Measurements from ENCODE around the gene VPS13A. TPM values are rescaled to one million over a fixed set of nuclear protein-coding genes. Genes with fewer than 3 reads are reported as not detected.
"Not testable (repeated sequence)": the region's sequence is repeated elsewhere in the genome, so short reads cannot be mapped to it uniquely, and the experiment has no call there.

The VPS13A gene
- total RNA-seq, 1 experiment from 2014 or later, result 32.6 TPM

DNA sequence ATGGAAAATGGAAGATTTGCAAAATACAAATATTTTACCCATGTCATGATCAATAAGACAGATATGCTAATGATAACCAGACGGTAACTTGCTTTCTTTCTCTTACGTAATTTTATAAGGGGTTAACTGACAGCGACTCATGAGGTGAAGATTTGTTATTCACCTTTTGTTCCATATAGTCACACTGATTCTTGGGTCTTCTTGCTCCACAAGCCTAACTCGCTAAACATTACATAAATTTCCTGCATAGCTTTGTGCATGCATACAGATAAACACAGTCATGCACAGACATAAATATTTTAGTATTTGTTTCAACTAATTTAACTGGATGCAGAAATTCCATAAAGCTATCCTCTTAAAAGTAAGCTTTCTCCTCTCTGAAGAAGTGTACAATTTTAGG, 225.9 kb downstream of the VPS13A start:
- intact Hi-C loops (cut with micrococcal nuclease; ENCODE audit: unreplicated experiment), result no loop called here
- Mint-ChIP-seq H3K27me3 (ENCODE audit: unreplicated experiment) (no peaks in the 10 kb centered on the region), H3K36me3 (ENCODE audit: insufficient read depth, unreplicated experiment) (peaks cover 8% of the 10 kb centered on the region), H3K27ac (ENCODE audit: unreplicated experiment) (no peak overlapping the region), H3K9me3 (ENCODE audit: low read depth, unreplicated experiment) (peaks cover 6% of the 10 kb centered on the region), H3K4me1 (ENCODE audit: low read depth, unreplicated experiment) (no peaks in the 10 kb centered on the region), H3K4me3 (ENCODE audit: low read depth, unreplicated experiment) (no peak overlapping the region)
- no TSS peak for BruUV-seq (replicated peaks)
- CTCF ChIA-PET, result no interaction called here
- TF ChIP-seq, protein P1, sequence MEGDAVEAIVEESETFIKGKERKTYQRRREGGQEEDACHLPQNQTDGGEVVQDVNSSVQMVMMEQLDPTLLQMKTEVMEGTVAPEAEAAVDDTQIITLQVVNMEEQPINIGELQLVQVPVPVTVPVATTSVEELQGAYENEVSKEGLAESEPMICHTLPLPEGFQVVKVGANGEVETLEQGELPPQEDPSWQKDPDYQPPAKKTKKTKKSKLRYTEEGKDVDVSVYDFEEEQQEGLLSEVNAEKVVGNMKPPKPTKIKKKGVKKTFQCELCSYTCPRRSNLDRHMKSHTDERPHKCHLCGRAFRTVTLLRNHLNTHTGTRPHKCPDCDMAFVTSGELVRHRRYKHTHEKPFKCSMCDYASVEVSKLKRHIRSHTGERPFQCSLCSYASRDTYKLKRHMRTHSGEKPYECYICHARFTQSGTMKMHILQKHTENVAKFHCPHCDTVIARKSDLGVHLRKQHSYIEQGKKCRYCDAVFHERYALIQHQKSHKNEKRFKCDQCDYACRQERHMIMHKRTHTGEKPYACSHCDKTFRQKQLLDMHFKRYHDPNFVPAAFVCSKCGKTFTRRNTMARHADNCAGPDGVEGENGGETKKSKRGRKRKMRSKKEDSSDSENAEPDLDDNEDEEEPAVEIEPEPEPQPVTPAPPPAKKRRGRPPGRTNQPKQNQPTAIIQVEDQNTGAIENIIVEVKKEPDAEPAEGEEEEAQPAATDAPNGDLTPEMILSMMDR (IDR thresholded peaks at IDR 0.05; ENCODE audit: unreplicated experiment), result no peak
- DNase-seq, result no peak

DNA sequence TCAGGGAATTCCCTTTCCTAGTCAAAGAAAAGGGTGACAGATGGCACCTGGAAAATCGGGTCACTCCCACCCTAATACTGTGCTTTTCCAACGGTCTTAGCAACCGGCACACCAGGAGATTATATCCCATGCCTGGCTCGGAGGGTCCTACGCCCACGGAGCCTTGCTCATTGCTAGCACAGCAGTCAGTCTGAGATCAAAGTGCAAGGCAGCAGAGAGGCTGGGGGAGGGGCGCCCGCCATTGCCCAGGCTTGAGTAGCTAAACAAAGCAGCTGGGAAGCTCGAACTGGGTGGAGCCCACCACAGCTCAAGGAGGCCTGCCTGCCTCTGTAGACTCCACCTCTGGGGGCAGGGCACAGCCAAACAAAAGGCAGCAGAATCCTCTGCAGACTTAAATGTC, 231.2 kb downstream of the VPS13A start:
- H3K27ac Mint-ChIP-seq (ENCODE audit: unreplicated experiment); CTCF ChIA-PET; H3K9me3 Mint-ChIP-seq (ENCODE audit: low read depth, unreplicated experiment); H3K27me3 Mint-ChIP-seq (ENCODE audit: unreplicated experiment); H3K4me3 Mint-ChIP-seq (ENCODE audit: low read depth, unreplicated experiment); H3K36me3 Mint-ChIP-seq (ENCODE audit: insufficient read depth, unreplicated experiment); BruUV-seq (replicated peaks); intact Hi-C loops (cut with micrococcal nuclease; ENCODE audit: unreplicated experiment); DNase-seq; H3K4me1 Mint-ChIP-seq (ENCODE audit: low read depth, unreplicated experiment): not testable (repeated sequence)

DNA sequence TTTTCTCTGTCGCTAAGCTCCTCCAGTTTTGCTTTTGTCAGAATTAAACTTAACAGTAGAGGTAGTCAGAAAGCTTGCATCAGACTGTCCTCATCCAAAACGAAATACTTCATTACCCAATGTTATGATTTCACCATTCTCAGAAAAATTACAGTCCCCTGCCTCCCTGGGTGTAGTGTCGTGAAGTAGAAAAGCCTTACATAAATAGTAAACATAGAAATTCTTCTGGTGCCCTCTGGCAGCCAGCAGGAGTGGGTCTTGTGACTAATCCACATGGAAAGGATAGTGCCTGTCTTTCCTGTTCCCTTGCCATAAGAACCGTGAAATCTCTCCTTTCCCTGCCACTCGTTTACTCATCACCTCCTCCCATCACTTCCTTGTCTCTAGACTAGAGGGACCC, 240.2 kb downstream of the VPS13A start:
- Mint-ChIP-seq H3K9me3 (ENCODE audit: low read depth, unreplicated experiment) (no peaks in the 10 kb centered on the region), H3K4me3 (ENCODE audit: low read depth, unreplicated experiment) (no peak overlapping the region), H3K27ac (ENCODE audit: unreplicated experiment) (no peak overlapping the region), H3K4me1 (ENCODE audit: low read depth, unreplicated experiment) (no peaks in the 10 kb centered on the region), H3K36me3 (ENCODE audit: insufficient read depth, unreplicated experiment) (no peaks in the 10 kb centered on the region), H3K27me3 (ENCODE audit: unreplicated experiment) (no peaks in the 10 kb centered on the region)
- intact Hi-C loops (cut with micrococcal nuclease; ENCODE audit: unreplicated experiment), result no loop called here
- TF ChIP-seq, protein P1 (IDR thresholded peaks at IDR 0.05; ENCODE audit: unreplicated experiment), result no peak
- no TSS peak for BruUV-seq (replicated peaks)
- CTCF ChIA-PET, result no interaction called here
- DNase-seq, result no peak

DNA sequence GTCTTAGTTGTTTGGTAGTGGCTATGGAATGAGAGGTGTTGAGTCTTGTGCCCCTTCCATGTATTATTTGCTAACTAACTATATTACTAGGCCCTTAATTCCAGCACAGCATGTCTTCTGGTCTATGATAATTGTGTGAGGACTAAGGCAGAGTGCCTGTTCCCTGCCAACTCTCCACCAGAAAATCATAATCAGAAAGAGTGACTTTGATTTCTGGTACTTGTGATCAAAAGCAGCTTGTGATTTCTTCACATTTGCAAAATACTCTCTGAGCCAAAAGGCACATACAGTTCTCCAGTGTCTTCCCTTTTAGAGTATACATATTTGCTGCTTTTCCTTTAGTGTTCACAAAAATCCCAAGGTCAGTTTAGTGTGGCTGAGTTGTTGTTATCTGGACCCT, 240.9 kb downstream of the VPS13A start:
- no peak overlapping the region for H3K4me3 Mint-ChIP-seq (ENCODE audit: low read depth, unreplicated experiment)
- intact Hi-C loops (cut with micrococcal nuclease; ENCODE audit: unreplicated experiment), result no loop called here
- CTCF ChIA-PET, result no interaction called here
- no peak overlapping the region for H3K27ac Mint-ChIP-seq (ENCODE audit: unreplicated experiment)
- no peaks in the 10 kb centered on the region for H3K27me3 Mint-ChIP-seq (ENCODE audit: unreplicated experiment)
- no peaks in the 10 kb centered on the region for H3K9me3 Mint-ChIP-seq (ENCODE audit: low read depth, unreplicated experiment)
- H3K36me3 Mint-ChIP-seq (ENCODE audit: insufficient read depth, unreplicated experiment), result no peaks in the 10 kb centered on the region
- no peaks in the 10 kb centered on the region for H3K4me1 Mint-ChIP-seq (ENCODE audit: low read depth, unreplicated experiment)
- no TSS peak for BruUV-seq (replicated peaks)
- TF ChIP-seq, protein P1 (IDR thresholded peaks at IDR 0.05; ENCODE audit: unreplicated experiment), result no peak
- DNase-seq, result no peak

DNA sequence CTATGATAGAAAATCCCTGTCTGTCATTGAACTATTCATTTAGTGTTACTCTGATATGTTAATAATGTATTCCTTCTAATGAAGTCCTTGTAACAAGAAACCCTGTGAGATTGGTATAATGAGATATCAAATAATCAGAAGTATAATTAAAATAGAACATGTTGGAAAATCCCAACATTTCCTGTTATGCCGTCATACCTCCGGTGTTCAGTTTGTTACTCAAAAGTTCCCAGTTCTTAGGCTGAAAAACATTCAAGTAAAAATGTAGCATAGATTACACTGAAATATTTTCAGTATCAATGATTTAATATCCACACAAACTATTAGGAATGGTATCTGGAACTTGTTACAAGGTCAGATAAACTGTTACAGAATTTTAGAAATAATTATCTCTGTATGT, 243.3 kb downstream of the VPS13A start:
- CTCF ChIA-PET, result no interaction called here
- Mint-ChIP-seq H3K27ac (ENCODE audit: unreplicated experiment) (no peak overlapping the region), H3K4me1 (ENCODE audit: low read depth, unreplicated experiment) (no peaks in the 10 kb centered on the region), H3K36me3 (ENCODE audit: insufficient read depth, unreplicated experiment) (no peaks in the 10 kb centered on the region), H3K27me3 (ENCODE audit: unreplicated experiment) (no peaks in the 10 kb centered on the region), H3K9me3 (ENCODE audit: low read depth, unreplicated experiment) (no peaks in the 10 kb centered on the region), H3K4me3 (ENCODE audit: low read depth, unreplicated experiment) (no peak overlapping the region)
- BruUV-seq (replicated peaks), result no TSS peak
- intact Hi-C loops (cut with micrococcal nuclease; ENCODE audit: unreplicated experiment), result no loop called here
- no peak for DNase-seq
- TF ChIP-seq, protein P1 (IDR thresholded peaks at IDR 0.05; ENCODE audit: unreplicated experiment), result no peak
